Tibial nerve (tissue), 4 donors: ENCODE measurements around the gene GPHN.

ENCODE experiments used
- CTCF ChIP-seq, 5 experiments: fragments of 200-600 bp in 3 of 5; fragments of 450-650 bp in 2 of 5; sonication (generic) in 3 of 5; IDR thresholded peaks; one replicate each; pipeline ENCODE4 v1.5.1; 2016 to 2019; ENCODE audit warnings: antibody characterized with exemption in 5 of 5, mild to moderate bottlenecking in 3 of 5, moderate library complexity in 2 of 5
- EP300 ChIP-seq, 2 donors: sonication (generic); formaldehyde crosslinking; IDR thresholded peaks; one replicate each; pipeline ENCODE4 v1.6.1; 2017; ENCODE audit warnings: antibody characterized with exemption in 2 of 2, mild to moderate bottlenecking in 1 of 2
- POLR2A ChIP-seq, 2 donors: fragments of 450-650 bp; IDR thresholded peaks; one replicate each; pipeline ENCODE4 v1.6.1; 2017; ENCODE audit warnings: antibody characterized with exemption in 2 of 2, mild to moderate bottlenecking in 2 of 2, moderate library complexity in 2 of 2

- TF ChIP-seq POLR2A (IDR thresholded peaks at IDR 0.05) (no peak), CTCF (IDR thresholded peaks at IDR 0.05) (no peak), EP300 (IDR thresholded peaks at IDR 0.05) (no peak)
Observed at GRCh38 chr14:66745078-66745477, 237.1 kb downstream of the GPHN start.
